OCI-LY7 (cell line): ENCODE data around the gene RXRG. TPM values are rescaled to one million over a fixed set of nuclear protein-coding genes. Genes with fewer than 3 reads are reported as not detected.

Source experiments
- BruUV-seq: library from RNA; stranded (reverse); fragments of 400-500 nt; replicated peaks from 2 replicates; lab custom pipeline; 2021; lab: Mats Ljungman, UMichigan
- CTCF ChIA-PET: fragments of 300-600 bp; sonication (Branson Sonifier 250); formaldehyde crosslinking; loops from one replicate; lab custom pipeline; 2022; ENCODE audit warnings: antibody characterized with exemption; ENCODE audit not compliant: unreplicated experiment; lab: Charles Lee
- POLR2A ChIA-PET: fragments of 300-600 bp; sonication (Branson Sonifier 250); formaldehyde crosslinking; loops from one replicate; lab custom pipeline; 2022; ENCODE audit warnings: antibody characterized with exemption; lab: Charles Lee
- DNase-seq: peaks from one replicate; pipeline ENCODE4 v3.0.0-alpha.2; 2015; ENCODE audit warnings: low spot score
- H2AFZ ChIP-seq: fragments of 200-600 bp; sonication (generic), shearing (Covaris generic); 2 replicates; pipeline ENCODE4 v1.6.1; 2014; ENCODE audit warnings: mild to moderate bottlenecking, antibody characterized with exemption, low read length, moderate library complexity
- H3K27ac ChIP-seq: fragments of 200-600 bp; sonication (generic); 2 replicates; pipeline ENCODE4 v1.5.1; 2014; ENCODE audit warnings: mixed run types, low read depth, mild to moderate bottlenecking, moderate library complexity, low read length, inconsistent platforms; ENCODE audit not compliant: poor library complexity, severe bottlenecking
- H3K36me3 ChIP-seq: fragments of 200-600 bp; sonication (generic); 2 replicates; pipeline ENCODE4 v1.6.1; 2014; ENCODE audit warnings: mild to moderate bottlenecking, antibody characterized with exemption, low read length, moderate library complexity, mixed read lengths; ENCODE audit not compliant: insufficient read depth
- H3K4me1 ChIP-seq: fragments of 200-600 bp; sonication (generic); 2 replicates; pipeline ENCODE4 v1.5.1; 2014; ENCODE audit warnings: mild to moderate bottlenecking, low read length; ENCODE audit not compliant: insufficient read depth, poor library complexity, severe bottlenecking
- H3K4me2 ChIP-seq: fragments of 200-600 bp; sonication (generic); 2 replicates; pipeline ENCODE4 v1.6.1; 2014; ENCODE audit warnings: mild to moderate bottlenecking, low read length
- H3K4me3 ChIP-seq: fragments of 200-600 bp; sonication (generic); 2 replicates; pipeline ENCODE4 v1.5.1; 2014; ENCODE audit warnings: mild to moderate bottlenecking, low read depth, low read length; ENCODE audit not compliant: poor library complexity, severe bottlenecking
- H3K79me2 ChIP-seq: fragments of 200-600 bp; sonication (generic); 2 replicates; pipeline ENCODE4 v1.6.1; 2016; ENCODE audit warnings: low read depth, mild to moderate bottlenecking, low read length, moderate library complexity, mixed read lengths; ENCODE audit not compliant: insufficient read depth
- H3K9me2 ChIP-seq: fragments of 200-600 bp; sonication (generic); 2 replicates; pipeline ENCODE4 v1.6.1; 2016; ENCODE audit warnings: mild to moderate bottlenecking, low read length, mixed read lengths; ENCODE audit not compliant: insufficient read depth
- H3K9me3 ChIP-seq: fragments of 200-600 bp; sonication (generic); 2 replicates; pipeline ENCODE4 v1.6.1; 2014; ENCODE audit warnings: mild to moderate bottlenecking, mixed run types, low read length, mixed read lengths
- H4K20me1 ChIP-seq: fragments of 200-600 bp; sonication (generic); 2 replicates; pipeline ENCODE4 v1.6.1; 2014; ENCODE audit warnings: mild to moderate bottlenecking, antibody characterized with exemption, low read length, moderate library complexity, mixed read lengths; ENCODE audit not compliant: insufficient read depth
- EZH2phosphoT487 ChIP-seq: fragments of 200-600 bp; sonication (generic); IDR thresholded peaks from 2 replicates; pipeline ENCODE4 v1.6.1; 2018; ENCODE audit warnings: low read depth, borderline replicate concordance, mild to moderate bottlenecking, mixed run types, antibody characterized with exemption, low read length, moderate library complexity, mixed read lengths
- intact Hi-C: fragments of 100-400 bp; cut with micrococcal nuclease; formaldehyde crosslinking; loops from one replicate; pipeline ENCODE4 v1.10.0; 2022; ENCODE audit not compliant: unreplicated experiment
- total RNA-seq, 2 experiments: library from RNA; depleted of rRNA in 1 of 2; stranded (reverse); fragments of >200 nt in 1 of 2; shearing (Covaris generic) in 1 of 2; gene quantifications; 2 replicates each; pipeline ENCODE4 v1.2.3, GENCODE V29; 2014 to 2022
- TF ChIP-seq, protein P1 (sequence below): fragments of 200-600 bp; sonication (generic); conservative IDR thresholded peaks from 2 replicates; pipeline ENCODE4 v1.5.1; 2014; ENCODE audit warnings: mild to moderate bottlenecking, antibody characterized with exemption, low read length, moderate library complexity, mixed read lengths

The RXRG gene
- total RNA-seq, 2 experiments from 2014 or later, result not detected

DNA sequence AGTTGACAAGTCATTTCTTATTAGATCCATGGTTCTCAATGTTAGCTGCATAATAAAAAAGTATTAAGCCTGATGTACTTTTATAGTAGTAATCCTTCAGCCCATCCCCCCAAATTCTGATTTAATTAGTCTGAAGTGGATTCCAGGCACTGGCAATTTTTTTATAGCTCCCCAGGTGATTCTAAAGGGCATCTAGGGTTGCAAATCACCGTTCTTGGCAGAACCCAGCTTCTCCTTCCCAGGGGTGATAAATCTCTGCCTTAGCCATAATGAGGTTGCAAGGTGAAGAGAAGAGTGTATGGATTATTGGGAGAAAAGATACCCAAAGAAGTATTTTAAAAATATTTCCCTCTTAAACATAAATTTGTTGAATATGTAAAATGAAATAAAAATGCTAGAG lies 43.0 kb upstream of the RXRG start:
- DNase-seq, result no peak
- BruUV-seq, result no TSS peak
- ChIA-PET CTCF (no interaction called here), POLR2A (interaction anchor here (0.7 kb wide), 1 partner anchor 27 kb away, joined by 3 read pairs; no protein-coding TSS in a partner anchor)
- intact Hi-C loops, result no loop called here
- no peak overlapping the region for H3K4me2 ChIP-seq
- H3K9me3 ChIP-seq, result no peaks in the 10 kb centered on the region
- no peaks in the 10 kb centered on the region for H3K36me3 ChIP-seq
- TF ChIP-seq, protein P1, sequence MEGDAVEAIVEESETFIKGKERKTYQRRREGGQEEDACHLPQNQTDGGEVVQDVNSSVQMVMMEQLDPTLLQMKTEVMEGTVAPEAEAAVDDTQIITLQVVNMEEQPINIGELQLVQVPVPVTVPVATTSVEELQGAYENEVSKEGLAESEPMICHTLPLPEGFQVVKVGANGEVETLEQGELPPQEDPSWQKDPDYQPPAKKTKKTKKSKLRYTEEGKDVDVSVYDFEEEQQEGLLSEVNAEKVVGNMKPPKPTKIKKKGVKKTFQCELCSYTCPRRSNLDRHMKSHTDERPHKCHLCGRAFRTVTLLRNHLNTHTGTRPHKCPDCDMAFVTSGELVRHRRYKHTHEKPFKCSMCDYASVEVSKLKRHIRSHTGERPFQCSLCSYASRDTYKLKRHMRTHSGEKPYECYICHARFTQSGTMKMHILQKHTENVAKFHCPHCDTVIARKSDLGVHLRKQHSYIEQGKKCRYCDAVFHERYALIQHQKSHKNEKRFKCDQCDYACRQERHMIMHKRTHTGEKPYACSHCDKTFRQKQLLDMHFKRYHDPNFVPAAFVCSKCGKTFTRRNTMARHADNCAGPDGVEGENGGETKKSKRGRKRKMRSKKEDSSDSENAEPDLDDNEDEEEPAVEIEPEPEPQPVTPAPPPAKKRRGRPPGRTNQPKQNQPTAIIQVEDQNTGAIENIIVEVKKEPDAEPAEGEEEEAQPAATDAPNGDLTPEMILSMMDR, result no peak
- TF ChIP-seq EZH2phosphoT487, result no peak
- H3K4me3 ChIP-seq, result no peak overlapping the region
- H3K4me1 ChIP-seq, result no peaks in the 10 kb centered on the region
- H4K20me1 ChIP-seq, result no peaks in the 10 kb centered on the region
- no peak overlapping the region for H2AFZ ChIP-seq
- no peak overlapping the region for H3K27ac ChIP-seq
- H3K79me2 ChIP-seq, result no peaks in the 10 kb centered on the region
- no peaks in the 10 kb centered on the region for H3K9me2 ChIP-seq

DNA sequence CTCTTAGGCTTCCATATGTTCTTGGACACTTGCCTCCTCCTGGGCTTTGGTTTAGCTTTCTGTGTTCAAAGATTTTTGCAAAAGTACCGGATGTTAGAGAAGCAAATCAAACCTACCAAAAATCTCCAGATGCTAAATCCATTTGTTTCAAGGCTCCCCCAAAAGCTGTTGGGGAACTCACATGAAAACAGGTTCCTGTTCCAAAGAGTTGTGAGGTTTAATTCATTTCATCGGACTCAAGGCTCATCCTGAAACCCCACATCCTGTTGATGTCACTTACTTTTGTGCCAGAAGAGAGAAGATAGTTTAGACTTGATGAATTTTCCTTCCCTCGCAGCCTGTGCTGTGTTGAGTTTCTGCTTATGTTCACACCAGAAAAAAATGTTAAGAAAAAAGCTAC lies 41.7 kb upstream of the RXRG start:
- Histone ChIP-seq H3K9me3 (no peaks in the 10 kb centered on the region), H2AFZ (no peak overlapping the region), H3K27ac (no peak overlapping the region), H3K79me2 (no peaks in the 10 kb centered on the region), H4K20me1 (no peaks in the 10 kb centered on the region), H3K4me1 (no peaks in the 10 kb centered on the region), H3K4me3 (no peak overlapping the region), H3K9me2 (no peaks in the 10 kb centered on the region), H3K4me2 (no peak overlapping the region), H3K36me3 (no peaks in the 10 kb centered on the region)
- ChIA-PET POLR2A (no interaction called here), CTCF (no interaction called here)
- intact Hi-C loops, result no loop called here
- no TSS peak for BruUV-seq
- no peak for DNase-seq
- TF ChIP-seq, protein P1, result no peak
- TF ChIP-seq EZH2phosphoT487, result no peak

DNA sequence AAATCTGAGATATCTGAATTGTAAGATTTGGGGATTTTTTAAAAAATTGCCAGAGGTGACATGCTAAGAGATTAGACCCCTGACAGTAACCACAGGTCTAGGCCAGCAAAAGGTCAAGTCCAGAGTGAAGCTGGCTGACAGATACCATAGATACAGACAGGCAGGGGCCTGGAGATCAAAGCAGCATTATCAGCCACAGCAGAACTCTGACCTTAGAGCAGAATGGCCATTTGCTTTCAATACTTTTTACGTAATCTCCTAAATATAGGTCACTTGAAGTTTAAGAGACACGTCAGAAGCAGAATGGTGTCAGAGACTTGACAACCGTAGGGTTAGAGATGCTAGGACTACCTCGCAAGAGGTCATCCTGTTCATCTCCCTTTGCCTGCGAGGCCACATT lies 40.8 kb upstream of the RXRG start:
- Histone ChIP-seq H3K4me3 (no peak overlapping the region), H3K79me2 (no peaks in the 10 kb centered on the region), H3K36me3 (no peaks in the 10 kb centered on the region), H3K9me2 (no peaks in the 10 kb centered on the region), H3K9me3 (no peaks in the 10 kb centered on the region), H3K27ac (no peak overlapping the region), H2AFZ (no peak overlapping the region), H4K20me1 (no peaks in the 10 kb centered on the region), H3K4me2 (no peak overlapping the region), H3K4me1 (no peaks in the 10 kb centered on the region)
- no peak for DNase-seq
- TF ChIP-seq EZH2phosphoT487, result no peak
- TF ChIP-seq, protein P1, result no peak
- intact Hi-C loops, result no loop called here
- POLR2A ChIA-PET, result no interaction called here
- CTCF ChIA-PET, result no interaction called here
- no TSS peak for BruUV-seq
